ENCODE data around the gene THRAP3.
A peak's percentile ranks its signal among the peaks of the same experiment; 100 is the strongest.

THRAP3 gene

DNA sequence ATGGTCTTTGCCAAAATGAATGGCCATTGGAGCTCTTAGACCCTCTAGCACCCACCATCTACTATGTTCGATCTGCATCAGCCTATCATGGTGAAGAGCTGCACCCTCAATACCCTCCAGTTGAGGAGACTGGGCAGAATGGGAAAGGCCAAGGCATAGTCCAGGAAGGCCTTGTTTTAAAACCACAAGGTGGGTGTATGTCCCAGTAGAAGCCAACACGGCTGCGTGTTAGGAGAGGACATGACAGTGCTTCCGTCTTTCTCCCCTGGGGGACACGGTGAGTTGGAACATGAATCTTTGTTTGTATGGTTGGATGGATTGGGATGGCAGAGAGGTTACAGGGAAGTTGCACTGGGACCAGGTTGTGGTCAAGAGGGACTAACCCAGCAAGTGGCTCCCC lies 63.4 kb downstream of the THRAP3 start:
- TF ChIP-seq CTCF (conservative IDR thresholded peaks at IDR 0.05), result no peak
- no peak overlapping the region for H3K27ac ChIP-seq

DNA sequence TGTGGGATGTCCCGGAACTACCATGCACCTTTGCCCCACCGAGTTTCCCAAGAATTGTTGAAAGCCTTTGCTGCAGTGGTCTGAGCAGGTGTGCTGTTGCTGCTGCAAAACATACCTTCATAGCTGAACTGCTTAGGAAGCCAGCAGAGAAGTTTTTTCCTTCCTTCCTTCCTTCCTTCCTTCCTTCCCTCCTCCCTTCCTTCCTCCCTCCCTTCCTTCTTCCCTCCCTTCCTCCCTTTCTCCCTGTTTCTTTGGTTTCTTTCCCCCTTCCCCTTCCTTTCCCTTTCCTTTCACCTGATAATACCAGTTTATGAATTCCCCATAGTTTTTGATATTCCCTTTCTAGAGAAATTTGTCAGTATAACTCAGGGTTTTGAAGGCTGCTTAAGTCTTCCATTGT lies 71.1 kb downstream of the THRAP3 start:
- no peak for TF ChIP-seq CTCF (conservative IDR thresholded peaks at IDR 0.05)
- peak overlapping the region; percentile 74 for H3K27ac ChIP-seq

- H3K27ac ChIP-seq, result peak overlapping the region; percentile 74
Measured at GRCh38 chr1:36297062-36297461, 72.8 kb downstream of the THRAP3 start.

GRCh38 chr1:36298640-36299039 lies 74.4 kb downstream of the THRAP3 start:
- peak overlapping the region; percentile 74 for H3K27ac ChIP-seq
- TF ChIP-seq CTCF (conservative IDR thresholded peaks at IDR 0.05), result no peak

More at GRCh38 chr1:36297062-36297461, 72.8 kb downstream of the THRAP3 start:
- no peak for TF ChIP-seq CTCF (conservative IDR thresholded peaks at IDR 0.05)

- TF ChIP-seq CTCF (conservative IDR thresholded peaks at IDR 0.05), result no peak
- peak overlapping the region; percentile 74; the same call in 1 of the 2 replicates for H3K27ac ChIP-seq
Measured at GRCh38 chr1:36300526-36300925, 76.3 kb downstream of the THRAP3 start.

DNA sequence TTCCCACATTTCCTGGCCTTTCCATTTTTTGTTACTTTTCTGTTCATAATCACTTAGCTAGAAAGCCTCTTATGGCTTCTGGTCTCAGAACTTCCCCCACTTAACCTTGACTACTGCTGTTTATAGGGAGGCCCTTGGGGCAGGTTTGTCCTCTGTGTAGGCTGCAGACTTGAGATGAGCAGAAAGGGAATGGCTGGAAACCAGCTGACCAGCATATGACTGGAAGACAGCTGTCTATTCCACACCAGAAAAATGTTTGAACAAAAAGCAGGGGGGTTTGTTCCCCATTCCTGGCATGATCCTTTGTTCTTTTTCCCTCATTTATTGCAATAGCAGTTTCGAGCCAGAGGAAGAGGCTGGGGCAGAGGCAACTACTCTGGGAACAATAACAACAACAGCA lies 77.0 kb downstream of the THRAP3 start:
- no peak for TF ChIP-seq CTCF (conservative IDR thresholded peaks at IDR 0.05)
- peak overlapping the region; percentile 74; the same call in 1 of the 2 replicates for H3K27ac ChIP-seq

DNA sequence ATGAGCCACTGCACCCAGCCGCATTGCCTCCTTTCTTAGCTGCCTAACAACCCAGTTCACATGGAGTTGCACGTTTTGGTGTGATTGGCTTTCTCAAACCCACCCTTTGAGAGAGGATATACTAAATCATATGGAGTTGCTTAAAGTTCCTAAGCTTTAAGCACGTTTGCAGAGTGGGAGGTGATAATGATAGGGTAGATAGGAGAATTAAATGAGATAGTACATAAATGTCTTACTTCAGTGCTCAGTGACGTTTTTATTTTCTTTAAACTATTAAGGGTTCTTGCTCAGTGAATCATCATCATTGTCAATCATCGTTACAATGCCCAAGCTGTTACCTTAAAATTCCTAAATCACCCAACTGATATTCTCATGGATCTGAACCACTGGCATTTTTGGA lies 79.0 kb downstream of the THRAP3 start:
- no peak for TF ChIP-seq CTCF (conservative IDR thresholded peaks at IDR 0.05)

More for the DNA sequence above, 79.0 kb downstream of the THRAP3 start:
- H3K27ac ChIP-seq, result no peak overlapping the region

Measured in VCaP (cell line).